H9 (cell line): ENCODE measurements around the gene WHRN. TPM values are rescaled to one million over a fixed set of nuclear protein-coding genes. Genes with fewer than 3 reads are reported as not detected.

Source experiments
- DNase-seq: peaks from one replicate; pipeline ENCODE4 v3.0.0-alpha.2; 2017
- H2AFZ ChIP-seq: one replicate; pipeline ENCODE4 v1.6.1; 2013; ENCODE audit warnings: mild to moderate bottlenecking, low read length, control low read depth, moderate library complexity
- H2AK5ac ChIP-seq: 2 replicates; pipeline ENCODE4 v1.6.1; 2013; ENCODE audit warnings: low read length, control low read depth, mixed read lengths; ENCODE audit not compliant: insufficient read length
- H2BK120ac ChIP-seq: one replicate; pipeline ENCODE4 v1.6.1; 2013; ENCODE audit warnings: low read depth, mild to moderate bottlenecking, low read length, control low read depth, inconsistent platforms; ENCODE audit not compliant: poor library complexity, severe bottlenecking
- H2BK12ac ChIP-seq: 2 replicates; pipeline ENCODE4 v1.6.1; 2013; ENCODE audit warnings: low read length, control low read depth, mixed read lengths, low read depth; ENCODE audit not compliant: insufficient read length
- H2BK15ac ChIP-seq: 2 replicates; pipeline ENCODE4 v1.6.1; 2013; ENCODE audit warnings: low read depth, low read length, control low read depth
- H2BK20ac ChIP-seq: one replicate; pipeline ENCODE4 v1.6.1; 2013; ENCODE audit warnings: low read depth, mild to moderate bottlenecking, low read length, control low read depth, inconsistent platforms; ENCODE audit not compliant: poor library complexity, severe bottlenecking
- H2BK5ac ChIP-seq: 2 replicates; pipeline ENCODE4 v1.6.1; 2013; ENCODE audit warnings: low read length, control low read depth, mixed read lengths; ENCODE audit not compliant: insufficient read length
- H3K14ac ChIP-seq: 2 replicates; pipeline ENCODE4 v1.6.1; 2013; ENCODE audit warnings: low read length, control low read depth; ENCODE audit not compliant: insufficient read depth
- H3K18ac ChIP-seq: 2 replicates; pipeline ENCODE4 v1.6.1; 2013; ENCODE audit warnings: low read depth, mild to moderate bottlenecking, mixed read lengths, low read length, control low read depth; ENCODE audit not compliant: insufficient read length
- H3K23ac ChIP-seq: 2 replicates; pipeline ENCODE4 v1.6.1; 2013; ENCODE audit warnings: low read length, control low read depth, mixed read lengths, low read depth; ENCODE audit not compliant: insufficient read length
- H3K23me2 ChIP-seq: 2 replicates; pipeline ENCODE4 v1.6.1; 2013; ENCODE audit warnings: low read depth, mild to moderate bottlenecking, mixed read lengths, low read length, control low read depth; ENCODE audit not compliant: insufficient read length, poor library complexity, severe bottlenecking
- H3K27ac ChIP-seq: 2 replicates; pipeline ENCODE4 v1.5.1; 2013; ENCODE audit warnings: low read length, control low read depth, mixed read lengths, low read depth; ENCODE audit not compliant: insufficient read length
- H3K27me3 ChIP-seq: 2 replicates; pipeline ENCODE4 v1.6.1; 2013; ENCODE audit warnings: low read length, control low read depth, inconsistent platforms; ENCODE audit not compliant: insufficient read depth
- H3K4ac ChIP-seq: 2 replicates; pipeline ENCODE4 v1.6.1; 2013; ENCODE audit warnings: low read depth, mild to moderate bottlenecking, control low read depth, inconsistent platforms, low read length, moderate library complexity
- H3K4me1 ChIP-seq: 2 replicates; pipeline ENCODE4 v1.6.1; 2013; ENCODE audit warnings: low read length, control low read depth, inconsistent platforms; ENCODE audit not compliant: insufficient read depth
- H3K4me2 ChIP-seq: 2 replicates; pipeline ENCODE4 v1.6.1; 2013; ENCODE audit warnings: low read length, control low read depth, mixed read lengths; ENCODE audit not compliant: insufficient read length, insufficient read depth
- H3K56ac ChIP-seq: 2 replicates; pipeline ENCODE4 v1.6.1; 2013; ENCODE audit warnings: low read depth, mild to moderate bottlenecking, mixed read lengths, low read length, control low read depth; ENCODE audit not compliant: insufficient read length
- H3K79me1 ChIP-seq: 2 replicates; pipeline ENCODE4 v1.6.1; 2013; ENCODE audit warnings: low read depth, mild to moderate bottlenecking, moderate library complexity, low read length, control low read depth, inconsistent platforms; ENCODE audit not compliant: insufficient read depth, poor library complexity, severe bottlenecking
- H3K79me2 ChIP-seq: 2 replicates; pipeline ENCODE4 v1.6.1; 2013; ENCODE audit warnings: low read length, control low read depth, inconsistent platforms; ENCODE audit not compliant: insufficient read depth
- H3K9ac ChIP-seq: 2 replicates; pipeline ENCODE4 v1.6.1; 2013; ENCODE audit warnings: low read length, control low read depth, mixed read lengths; ENCODE audit not compliant: insufficient read length; ENCODE audit errors: extremely low read depth
- H3K9me3 ChIP-seq: one replicate; pipeline ENCODE4 v1.6.1; 2013; ENCODE audit warnings: low read depth, low read length, inconsistent platforms; ENCODE audit not compliant: control insufficient read depth
- H3T11ph ChIP-seq: one replicate; pipeline ENCODE4 v1.6.1; 2013; ENCODE audit warnings: mild to moderate bottlenecking, low read length, control low read depth, inconsistent platforms
- H4K20me1 ChIP-seq: one replicate; pipeline ENCODE4 v1.6.1; 2013; ENCODE audit not compliant: control insufficient read depth, insufficient read length, insufficient read depth
- H4K5ac ChIP-seq: 2 replicates; pipeline ENCODE4 v1.6.1; 2013; ENCODE audit warnings: low read depth, mild to moderate bottlenecking, mixed read lengths, low read length, control low read depth; ENCODE audit not compliant: insufficient read length
- H4K8ac ChIP-seq: replicated peaks from 2 replicates; pipeline ENCODE4 v1.6.1; 2013; ENCODE audit warnings: low read length, control low read depth, mixed read lengths, low read depth; ENCODE audit not compliant: insufficient read length
- H4K91ac ChIP-seq: 2 replicates; pipeline ENCODE4 v1.6.1; 2013; ENCODE audit warnings: low read depth, mild to moderate bottlenecking, moderate library complexity, mixed read lengths, low read length, control low read depth; ENCODE audit not compliant: insufficient read length
- H3K27ac Mint-ChIP-seq, 3 experiments: 2 replicates in 2 of 3; 3 replicates in 1 of 3; pipeline ENCODE4 v1.8.0; 2020 to 2021; ENCODE audit warnings: mixed read lengths in 3 of 3, mild to moderate bottlenecking in 1 of 3, moderate library complexity in 1 of 3
- H3K27me3 Mint-ChIP-seq: 2 replicates; pipeline ENCODE4 v1.8.0; 2021; ENCODE audit warnings: low read depth, mild to moderate bottlenecking, moderate library complexity, mixed read lengths
- H3K36me3 Mint-ChIP-seq, 3 experiments: 2 replicates in 2 of 3; 3 replicates in 1 of 3; pipeline ENCODE4 v1.8.0; 2020 to 2021; ENCODE audit warnings: low read depth in 3 of 3, mixed read lengths in 3 of 3; ENCODE audit not compliant: insufficient read depth in 1 of 3
- H3K4me1 Mint-ChIP-seq, 2 experiments: 2 replicates each; pipeline ENCODE4 v1.8.0; 2020; ENCODE audit warnings: mixed read lengths in 2 of 2
- H3K4me3 Mint-ChIP-seq, 2 experiments: 2 replicates in 1 of 2; 3 replicates in 1 of 2; pipeline ENCODE4 v1.8.0; 2020 to 2021; ENCODE audit warnings: mild to moderate bottlenecking in 2 of 2, mixed read lengths in 2 of 2, moderate library complexity in 1 of 2
- H3K9me3 Mint-ChIP-seq, 2 experiments: 2 replicates in 1 of 2; 3 replicates in 1 of 2; pipeline ENCODE4 v1.8.0; 2020; ENCODE audit warnings: mild to moderate bottlenecking in 2 of 2, mixed read lengths in 2 of 2, moderate library complexity in 1 of 2
- CTCF ChIP-seq: fragments of 200-600 bp; sonication (generic); conservative IDR thresholded peaks from 3 replicates; pipeline ENCODE4 v1.8.0; 2021; ENCODE audit warnings: antibody characterized with exemption, mild to moderate bottlenecking
- WGBS: extraction: QIAGEN DNeasy Blood & Tissue Kit; methylation state at CpG from one replicate; pipeline ENCODE4 v1.1.7; 2013; ENCODE audit warnings: missing lambda C conversion rate, low lambda C conversion rate, mixed read lengths; ENCODE audit not compliant: insufficient read length; ENCODE audit errors: extremely low coverage; 5-methylcytosine and 5-hydroxymethylcytosine counted together
- total RNA-seq: library from RNA; stranded (reverse); gene quantifications from 2 replicates; pipeline ENCODE4 v1.2.1, GENCODE V29; 2021

WHRN gene
- total RNA-seq, 1 experiment from 2014 or later, result 2.2 TPM

DNA sequence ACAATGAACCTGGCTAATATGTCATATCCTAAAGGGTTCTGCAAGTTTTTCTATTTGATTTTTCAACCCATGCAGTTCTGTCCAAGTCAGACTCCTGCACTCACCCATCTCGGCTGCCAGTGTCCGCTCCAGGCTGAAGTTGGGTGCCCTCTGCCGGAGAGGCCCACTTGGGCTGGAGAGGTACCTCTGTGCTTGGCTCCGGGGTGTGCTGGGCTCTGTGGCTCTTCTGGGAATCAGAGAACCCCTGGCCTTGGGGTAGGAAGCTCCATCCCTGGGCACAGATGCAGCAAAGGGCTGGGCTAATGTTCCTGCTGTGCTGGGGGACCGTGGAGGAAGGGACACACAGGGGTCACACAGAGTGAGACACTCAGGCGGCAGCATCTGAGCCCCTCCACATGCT is 149.5 kb downstream of the WHRN start:
- no peak overlapping the region for H3K4me3 Mint-ChIP-seq

More for the DNA sequence above, 149.5 kb downstream of the WHRN start:
- Histone ChIP-seq H3K27me3 (no peaks in the 10 kb centered on the region), H3K18ac (no peak overlapping the region), H2AFZ (no peak overlapping the region), H3K4me2 (no peak overlapping the region), H3K23me2 (no peaks in the 10 kb centered on the region), H3K4ac (no peak overlapping the region), H3K79me2 (no peaks in the 10 kb centered on the region), H3K9me3 (no peaks in the 10 kb centered on the region), H3K4me1 (no peaks in the 10 kb centered on the region), H2BK12ac (no peak overlapping the region), H4K5ac (no peak overlapping the region), H3K56ac (no peak overlapping the region), H2BK20ac (no peak overlapping the region), H2BK120ac (no peak overlapping the region), H3T11ph (no peak overlapping the region), H2BK15ac (no peak overlapping the region), H2AK5ac (no peak overlapping the region), H3K14ac (no peak overlapping the region), H3K9ac (no peak overlapping the region), H2BK5ac (no peak overlapping the region), H4K20me1 (peaks cover 2% of the 10 kb centered on the region), H4K91ac (no peak overlapping the region), H3K27ac (no peak overlapping the region), H3K79me1 (no peaks in the 10 kb centered on the region), H3K23ac (no peak overlapping the region), H4K8ac (no peak overlapping the region)
- Mint-ChIP-seq H3K9me3 (no peaks in the 10 kb centered on the region), H3K36me3 (peaks cover 33 to 59% (median 55%) of the 10 kb centered on the region in 3 experiments), H3K27me3 (no peaks in the 10 kb centered on the region), H3K27ac (no peak overlapping the region), H3K4me1 (no peaks in the 10 kb centered on the region)
- DNase-seq, result no peak
- no CpG with 5 or more reads among the region's 6 CpGs for WGBS
- TF ChIP-seq CTCF, result no peak

Other genes with a start within 250 kb of the WHRN start
- 4.0 and 4.4 TPM in 2 replicates for gene ORM1, start 182.4 kb downstream of the WHRN start, total RNA-seq
- 1.2 and 1.4 TPM in 2 replicates for gene ORM2, start 175.6 kb downstream of the WHRN start, total RNA-seq
- 19.7 and 20.8 TPM in 2 replicates for gene AKNA, start 117.5 kb downstream of the WHRN start, total RNA-seq
- gene ATP6V1G1, start 82.3 kb upstream of the WHRN start, total RNA-seq, result 119 and 120 TPM in 2 replicates
- gene TMEM268, start 105.8 kb upstream of the WHRN start, total RNA-seq, result 9.8 TPM in 2 replicates
- gene TEX53, start 152.3 kb upstream of the WHRN start, total RNA-seq, result not detected in 2 replicates
- not detected in 2 replicates for gene TEX48, start 176.7 kb upstream of the WHRN start, total RNA-seq